ENCODE data around the gene ALG5. TPM values are rescaled to one million over a fixed set of nuclear protein-coding genes. Genes with fewer than 3 reads are reported as not detected.

Gene ALG5
- total RNA-seq, 1 experiment from 2014 or later: 32.2 TPM

GRCh38 chr13:37001921-37002250 lies 2.7 kb upstream of the ALG5 start:
- Histone ChIP-seq H3K79me2 (ENCODE audit: insufficient read depth, low read length) (peaks cover 49% of the 10 kb centered on the region), H3K4me2 (ENCODE audit: low read length) (peak overlapping the region; percentile 83), H2AFZ (ENCODE audit: low read depth, low read length, poor library complexity, severe bottlenecking) (no peak overlapping the region), H3K27me3 (ENCODE audit: insufficient read depth, low read length) (no peaks in the 10 kb centered on the region), H4K20me1 (ENCODE audit: insufficient read depth) (no peaks in the 10 kb centered on the region), H3K9me2 (ENCODE audit: insufficient read depth) (no peaks in the 10 kb centered on the region), H3K36me3 (ENCODE audit: control insufficient read depth in 1 of 2, insufficient read depth in 2 of 2, low read length in 2 of 2) (peaks cover 30 to 34% of the 10 kb centered on the region in 2 experiments), H3K4me1 (ENCODE audit: control insufficient read depth in 1 of 2, insufficient read depth in 2 of 2, low read length in 2 of 2) (peaks cover 10 to 17% of the 10 kb centered on the region in 2 experiments; a peak in 3 of 4 replicates), H3K9me3 (ENCODE audit: control insufficient read depth in 1 of 2, insufficient read depth in 1 of 2, low read depth in 1 of 2, low read length in 2 of 2) (no peaks in the 10 kb centered on the region), H3K9ac (ENCODE audit: low read length) (peak overlapping the region; percentile 96), H3K27ac (ENCODE audit: low read depth, low read length) (peak overlapping the region; percentile 99; the same call in 1 of the 2 replicates), H3K4me3 (replicated peaks in 1 of 2; ENCODE audit: low read depth in 1 of 2, low read length in 2 of 2) (peak overlapping the region; percentile 97)
- CTCF ChIA-PET: no interaction called here
- POLR2A ChIA-PET: no interaction called here
- intact Hi-C loops (cut with micrococcal nuclease): loop anchor here (5.0 kb wide), 1 partner anchor 55 kb away; the partner anchor contains the start of gene SUPT20H
- RAD21 ChIA-PET (ENCODE audit: low non-redundant PET in 1 of 2, low total read pairs in 2 of 2, uncharacterized antibody in 2 of 2, unreplicated experiment in 2 of 2): no interaction called here
- DNase-seq (ENCODE audit: low read depth, low spot score) (no peak), ATAC-seq (no peak)
- TF ChIP-seq ATF3 (IDR thresholded peaks at IDR 0.05) (no peak), EZH2phosphoT487 (IDR thresholded peaks at IDR 0.05; ENCODE audit: borderline replicate concordance) (no peak), ELF1 (IDR thresholded peaks at IDR 0.05; ENCODE audit: borderline replicate concordance, low read depth) (no peak), SRF (IDR thresholded peaks at IDR 0.05; ENCODE audit: low read depth) (no peak), CEBPB (IDR thresholded peaks at IDR 0.05; ENCODE audit: low read depth) (no peak), ZFX (IDR thresholded peaks at IDR 0.05) (no peak), POLR2AphosphoS5 (IDR thresholded peaks at IDR 0.05; ENCODE audit: low read depth, low read length) (no peak), ZNF274 (IDR thresholded peaks at IDR 0.05; ENCODE audit: low read depth, low read length) (no peak), REST (IDR thresholded peaks at IDR 0.05; ENCODE audit: low read depth) (no peak), JUND (IDR thresholded peaks at IDR 0.05) (no peak), POLR2A (IDR thresholded peaks at IDR 0.05; ENCODE audit: borderline replicate concordance, extremely low read depth, insufficient read depth, insufficient read length) (no peak), EGR1 (IDR thresholded peaks at IDR 0.05; ENCODE audit: low read depth) (no peak), TCF7L2 (IDR thresholded peaks at IDR 0.05; ENCODE audit: borderline replicate concordance, extremely low read depth, insufficient read depth, insufficient read length) (no peak), YY1 (IDR thresholded peaks at IDR 0.05; ENCODE audit: extremely low read depth, insufficient replicate concordance, low read depth, low read length) (no peak), MAX (IDR thresholded peaks at IDR 0.05) (no peak), CBX3 (IDR thresholded peaks at IDR 0.05; ENCODE audit: low read depth) (no peak), EZH2 (IDR thresholded peaks at IDR 0.05) (no peak), FOSL1 (IDR thresholded peaks at IDR 0.05; ENCODE audit: low read depth) (no peak), CTCF (IDR thresholded peaks at IDR 0.05 in 2 of 3, conservative IDR thresholded peaks at IDR 0.05 in 1 of 3; ENCODE audit: borderline replicate concordance in 1 of 3, insufficient read depth in 1 of 3, low read depth in 2 of 3, low read length in 2 of 3) (no peak)
- TF ChIP-seq, protein P1, sequence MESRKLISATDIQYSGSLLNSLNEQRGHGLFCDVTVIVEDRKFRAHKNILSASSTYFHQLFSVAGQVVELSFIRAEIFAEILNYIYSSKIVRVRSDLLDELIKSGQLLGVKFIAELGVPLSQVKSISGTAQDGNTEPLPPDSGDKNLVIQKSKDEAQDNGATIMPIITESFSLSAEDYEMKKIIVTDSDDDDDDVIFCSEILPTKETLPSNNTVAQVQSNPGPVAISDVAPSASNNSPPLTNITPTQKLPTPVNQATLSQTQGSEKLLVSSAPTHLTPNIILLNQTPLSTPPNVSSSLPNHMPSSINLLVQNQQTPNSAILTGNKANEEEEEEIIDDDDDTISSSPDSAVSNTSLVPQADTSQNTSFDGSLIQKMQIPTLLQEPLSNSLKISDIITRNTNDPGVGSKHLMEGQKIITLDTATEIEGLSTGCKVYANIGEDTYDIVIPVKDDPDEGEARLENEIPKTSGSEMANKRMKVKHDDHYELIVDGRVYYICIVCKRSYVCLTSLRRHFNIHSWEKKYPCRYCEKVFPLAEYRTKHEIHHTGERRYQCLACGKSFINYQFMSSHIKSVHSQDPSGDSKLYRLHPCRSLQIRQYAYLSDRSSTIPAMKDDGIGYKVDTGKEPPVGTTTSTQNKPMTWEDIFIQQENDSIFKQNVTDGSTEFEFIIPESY (IDR thresholded peaks at IDR 0.05; ENCODE audit: extremely low read depth, insufficient replicate concordance, low read length): no peak
- no TSS peak for BruUV-seq (replicated peaks)
